Immature natural killer cell (primary cell): ENCODE results near the gene SGSM2. TPM values are rescaled to one million over a fixed set of nuclear protein-coding genes. Genes with fewer than 3 reads are reported as not detected.

Experiments used
- DNase-seq, 3 donors: peaks; one replicate each; pipeline ENCODE4 v3.0.0; 2022; ENCODE audit warnings: mixed read lengths in 1 of 3
- H3K27ac Mint-ChIP-seq, 6 donors: one replicate each; pipeline ENCODE4 v1.8.0; 2020; ENCODE audit warnings: mixed read lengths in 6 of 6, mild to moderate bottlenecking in 5 of 6, inconsistent platforms in 4 of 6, moderate library complexity in 3 of 6
- H3K27me3 Mint-ChIP-seq, 3 donors: one replicate each; pipeline ENCODE4 v1.8.0; 2020 to 2021; ENCODE audit warnings: low read depth in 3 of 3, mild to moderate bottlenecking in 3 of 3, mixed read lengths in 3 of 3, moderate library complexity in 3 of 3, inconsistent platforms in 1 of 3
- H3K36me3 Mint-ChIP-seq, 3 donors: one replicate each; pipeline ENCODE4 v1.8.0; 2020; ENCODE audit warnings: mixed read lengths in 3 of 3, inconsistent platforms in 2 of 3, mild to moderate bottlenecking in 2 of 3
- H3K4me1 Mint-ChIP-seq, 2 donors: one replicate each; pipeline ENCODE4 v1.8.0; 2020; ENCODE audit warnings: inconsistent platforms in 2 of 2, mild to moderate bottlenecking in 2 of 2, mixed read lengths in 2 of 2, moderate library complexity in 1 of 2
- H3K4me3 Mint-ChIP-seq, 5 donors: one replicate each; pipeline ENCODE4 v1.8.0; 2020; ENCODE audit warnings: mild to moderate bottlenecking in 5 of 5, mixed read lengths in 5 of 5, inconsistent platforms in 3 of 5, moderate library complexity in 3 of 5
- H3K9me3 Mint-ChIP-seq, 6 donors: one replicate each; pipeline ENCODE4 v1.8.0; 2020; ENCODE audit warnings: mild to moderate bottlenecking in 6 of 6, mixed read lengths in 6 of 6, inconsistent platforms in 4 of 6, moderate library complexity in 3 of 6
- polyA plus RNA-seq, 3 donors: library from polyadenylated mRNA; unstranded; fragments of 300-500 nt; fragmentation: Illumina TruSeq; gene quantifications; one replicate each; pipeline ENCODE4 v1.2.3, GENCODE V29; 2021

The SGSM2 gene
- polyA plus RNA-seq, 3 donors from 2014 or later, result 1.6 to 8.9 (median 3.3) TPM

DNA sequence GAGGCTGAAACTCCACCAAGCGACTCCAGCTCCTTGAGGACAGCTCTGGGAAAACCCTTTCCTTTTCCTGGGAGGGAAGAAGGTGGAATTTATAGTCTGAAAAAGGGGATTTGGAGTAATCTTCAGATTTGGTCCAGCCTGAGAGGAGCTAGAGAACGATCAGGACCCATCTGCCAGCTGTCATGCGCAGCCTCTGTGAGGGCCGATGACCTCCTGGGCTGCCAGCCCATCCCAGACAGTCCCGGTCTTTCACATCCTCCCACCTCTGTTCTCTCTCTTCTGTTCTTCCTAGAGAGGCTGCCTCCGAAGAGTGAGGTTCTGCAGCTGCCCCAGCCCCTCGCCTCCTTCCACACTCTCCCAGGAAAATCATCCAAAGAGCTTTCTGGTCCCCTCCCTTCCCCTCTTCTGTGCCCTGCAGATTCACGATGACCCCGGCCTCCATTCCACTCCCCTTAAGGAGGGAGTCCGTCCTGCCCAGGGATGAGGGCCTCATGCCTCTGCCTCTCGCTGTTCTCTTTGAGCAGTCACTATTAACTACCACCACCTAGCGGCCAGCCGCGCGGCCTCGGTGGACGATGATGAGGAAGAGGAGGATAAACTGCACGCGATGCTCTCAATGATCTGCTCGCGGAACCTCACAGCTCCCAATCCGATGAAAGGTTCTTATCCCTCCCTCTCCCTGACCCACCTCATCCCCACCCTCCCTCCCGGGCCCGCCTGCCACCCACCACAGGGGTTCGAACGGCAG is 29.6 kb downstream of the SGSM2 start:
- H3K4me3 Mint-ChIP-seq, result no peak overlapping the region
- no peaks in the 10 kb centered on the region for H3K9me3 Mint-ChIP-seq
- no peak overlapping the region for H3K27ac Mint-ChIP-seq
- DNase-seq, result no peak
- no peaks in the 10 kb centered on the region for H3K4me1 Mint-ChIP-seq
- peaks cover 0 to 4% (median 0%) of the 10 kb centered on the region in 3 donors for H3K27me3 Mint-ChIP-seq
- H3K36me3 Mint-ChIP-seq, result no peaks in the 10 kb centered on the region

DNA sequence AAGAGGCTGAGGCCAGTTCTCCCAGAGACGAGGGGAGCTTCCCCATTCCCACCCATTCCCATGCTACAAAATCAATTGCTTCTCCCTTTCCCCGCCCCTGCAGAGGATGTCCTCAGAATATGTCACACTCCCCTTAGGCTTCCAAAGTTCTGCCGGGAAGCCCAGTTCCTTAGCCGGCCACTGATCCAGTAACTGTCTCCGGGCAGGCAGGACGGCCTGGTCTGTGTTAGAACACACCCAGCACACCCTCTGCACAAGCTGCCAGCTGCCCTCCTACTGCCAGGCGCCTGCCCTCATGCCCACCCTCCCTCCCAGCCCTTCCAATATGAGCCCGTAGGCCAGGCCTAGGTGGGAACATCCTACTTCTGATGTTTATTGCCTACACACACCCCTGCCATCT is 31.1 kb downstream of the SGSM2 start:
- H3K27ac Mint-ChIP-seq, result no peak overlapping the region
- H3K9me3 Mint-ChIP-seq, result no peaks in the 10 kb centered on the region
- H3K27me3 Mint-ChIP-seq, result peaks cover 0 to 3% (median 0%) of the 10 kb centered on the region in 3 donors
- H3K4me3 Mint-ChIP-seq, result no peak overlapping the region
- H3K4me1 Mint-ChIP-seq, result no peaks in the 10 kb centered on the region
- no peak for DNase-seq
- H3K36me3 Mint-ChIP-seq, result peaks cover 0 to 3% (median 0%) of the 10 kb centered on the region in 3 donors

DNA sequence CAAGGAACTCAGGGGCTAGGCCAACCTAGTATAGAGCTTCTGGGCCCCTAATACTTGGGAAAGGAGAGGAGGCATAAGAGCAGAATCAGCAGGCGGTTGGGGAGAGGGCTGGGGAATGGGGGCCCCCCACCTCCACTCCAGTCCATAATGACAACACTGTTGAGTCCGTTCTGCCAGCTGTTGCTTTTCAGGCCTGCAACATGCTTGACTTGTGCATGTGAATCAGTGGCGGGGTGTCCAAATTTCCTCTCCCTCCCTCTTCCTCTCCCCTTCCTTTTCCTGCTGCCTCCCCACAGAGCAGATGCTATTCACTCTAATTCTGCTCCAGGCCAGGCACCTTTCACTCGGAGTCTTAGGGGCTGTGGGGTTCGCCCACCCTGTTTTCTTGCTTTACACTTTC is 31.7 kb downstream of the SGSM2 start:
- H3K27me3 Mint-ChIP-seq, result peaks cover 0 to 3% (median 0%) of the 10 kb centered on the region in 3 donors
- DNase-seq, result no peak
- H3K4me3 Mint-ChIP-seq, result no peak overlapping the region
- H3K27ac Mint-ChIP-seq, result no peak overlapping the region
- no peaks in the 10 kb centered on the region for H3K4me1 Mint-ChIP-seq
- H3K36me3 Mint-ChIP-seq, result peaks cover 0 to 3% (median 0%) of the 10 kb centered on the region in 3 donors
- H3K9me3 Mint-ChIP-seq, result no peaks in the 10 kb centered on the region

DNA sequence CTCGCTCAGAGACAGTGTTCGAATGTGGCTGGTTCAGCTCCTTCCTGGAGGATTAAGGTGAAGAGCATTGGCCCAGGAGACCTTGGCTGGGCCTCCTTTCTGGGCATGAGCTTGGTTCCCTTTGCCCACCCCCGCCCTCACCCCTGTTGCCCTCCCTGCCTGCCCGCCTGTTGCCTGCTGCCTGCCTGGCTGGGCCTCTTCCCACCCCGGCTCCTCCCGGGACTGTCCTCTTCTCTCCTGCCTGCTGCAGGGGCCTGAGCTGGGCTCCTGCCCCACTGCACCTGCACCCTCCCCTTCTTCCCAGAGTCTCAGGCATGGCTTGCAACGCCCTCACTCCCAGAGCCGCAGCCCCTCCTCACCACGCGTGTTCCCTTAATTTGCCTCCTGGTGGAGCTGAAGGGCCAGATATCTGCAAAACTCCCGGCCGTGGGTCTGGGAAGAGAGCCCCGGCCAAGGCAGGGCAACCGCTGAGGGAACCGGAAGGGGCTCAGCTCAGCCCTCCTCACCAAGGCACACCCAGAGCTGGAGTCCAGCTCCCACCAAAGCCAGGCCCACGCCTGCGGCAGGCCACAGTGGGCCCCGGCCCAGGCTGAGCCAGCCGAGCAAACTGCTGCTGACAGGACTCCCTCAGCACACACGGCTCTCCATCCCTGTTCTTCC is 32.4 kb downstream of the SGSM2 start:
- Mint-ChIP-seq H3K4me1 (no peaks in the 10 kb centered on the region), H3K9me3 (no peaks in the 10 kb centered on the region), H3K27ac (no peak overlapping the region), H3K4me3 (no peak overlapping the region), H3K27me3 (peaks cover 0 to 3% (median 0%) of the 10 kb centered on the region in 3 donors), H3K36me3 (peaks cover 0 to 3% (median 0%) of the 10 kb centered on the region in 3 donors)
- DNase-seq, result no peak

DNA sequence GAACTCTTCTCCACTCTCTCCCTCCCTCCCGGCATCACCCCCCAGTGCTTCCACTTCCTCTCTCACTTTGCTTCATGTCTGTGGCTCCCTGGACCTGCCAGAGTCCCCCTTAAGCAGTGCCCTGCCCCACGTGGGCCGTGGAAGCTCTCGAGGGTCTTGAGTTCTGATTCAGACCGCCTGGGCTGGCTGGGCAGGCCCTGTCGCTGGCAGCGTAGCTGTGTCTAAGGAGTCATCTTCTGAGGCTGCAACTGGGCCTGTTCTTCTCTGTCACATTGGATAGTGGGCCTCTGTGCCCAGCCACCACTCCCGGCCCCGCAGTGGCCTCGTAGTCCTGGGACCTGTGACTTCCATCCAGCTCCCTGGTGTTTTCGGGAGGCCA is 32.9 kb downstream of the SGSM2 start:
- DNase-seq, result no peak
- Mint-ChIP-seq H3K36me3 (peaks cover 0 to 3% (median 3%) of the 10 kb centered on the region in 3 donors), H3K4me3 (no peak overlapping the region), H3K27ac (no peak overlapping the region), H3K9me3 (no peaks in the 10 kb centered on the region), H3K4me1 (no peaks in the 10 kb centered on the region), H3K27me3 (peaks cover 0 to 3% (median 0%) of the 10 kb centered on the region in 3 donors)

DNA sequence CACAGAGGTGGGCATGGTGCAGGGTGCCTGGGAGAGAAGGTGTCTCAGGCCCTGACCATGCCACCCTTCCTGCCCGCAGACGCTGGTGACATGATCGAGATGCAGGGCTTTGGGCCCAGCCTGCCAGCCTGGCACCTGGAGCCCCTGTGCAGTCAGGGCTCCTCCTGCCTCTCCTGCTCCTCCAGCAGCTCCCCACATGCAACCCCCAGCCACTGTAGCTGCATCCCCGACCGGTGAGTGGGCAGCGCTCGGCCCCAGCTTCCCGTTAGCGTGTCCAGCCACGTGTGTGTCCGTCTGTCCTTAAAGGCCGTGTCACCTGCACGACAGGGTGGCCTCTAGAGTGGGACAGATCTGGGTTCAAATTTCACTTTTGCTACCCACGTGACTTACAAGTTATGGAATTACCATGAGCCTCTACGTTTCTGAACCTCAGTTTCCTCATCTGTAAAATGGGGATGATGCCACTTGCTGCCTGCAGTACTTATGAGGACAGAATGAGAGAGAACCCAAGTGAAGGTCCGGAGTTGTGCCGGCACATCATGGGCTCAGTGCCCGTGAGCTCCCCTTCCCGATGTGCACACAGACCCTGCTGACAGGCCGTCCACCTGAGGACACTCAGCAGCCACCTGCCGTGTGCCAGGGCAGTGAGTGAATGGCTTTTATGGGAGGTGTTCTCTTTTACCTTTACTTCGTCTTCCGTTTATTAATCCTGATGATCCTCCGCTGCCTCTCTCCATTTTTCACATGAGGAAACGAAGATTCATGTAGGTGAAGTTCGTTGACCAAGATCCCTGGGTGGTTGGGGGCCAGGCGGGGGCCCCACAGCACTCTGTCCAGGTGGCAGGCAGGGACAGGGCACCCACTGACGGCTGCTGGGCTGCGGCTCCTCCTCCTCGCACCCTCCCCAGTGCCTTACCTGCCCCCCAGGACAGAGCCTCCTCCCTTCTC is 34.2 kb downstream of the SGSM2 start:
- Mint-ChIP-seq H3K4me3 (no peak overlapping the region), H3K4me1 (no peaks in the 10 kb centered on the region), H3K9me3 (no peaks in the 10 kb centered on the region), H3K27me3 (peaks cover 0 to 3% (median 0%) of the 10 kb centered on the region in 3 donors), H3K36me3 (peaks cover 0 to 3% (median 3%) of the 10 kb centered on the region in 3 donors), H3K27ac (no peak overlapping the region)
- no peak for DNase-seq

DNA sequence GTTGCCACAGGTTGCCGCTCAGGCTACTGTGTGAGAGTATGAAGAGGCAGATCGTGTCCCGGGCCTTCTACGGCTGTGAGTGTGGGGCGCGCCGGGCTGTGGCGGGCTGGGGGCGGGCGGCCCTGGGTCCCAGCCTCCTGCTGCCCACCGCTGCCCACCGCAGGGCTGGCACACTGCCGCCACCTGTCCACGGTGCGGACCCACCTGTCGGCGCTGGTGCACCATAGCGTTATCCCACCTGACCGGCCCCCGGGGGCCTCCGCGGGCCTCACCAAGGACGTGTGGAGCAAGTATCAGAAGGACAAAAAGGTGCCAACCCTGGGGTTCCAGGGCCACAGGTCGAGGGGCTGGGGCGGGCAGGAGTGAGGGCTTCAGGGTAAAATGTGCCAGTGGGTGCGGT is 34.9 kb downstream of the SGSM2 start:
- H3K9me3 Mint-ChIP-seq, result no peaks in the 10 kb centered on the region
- peaks cover 0 to 3% (median 3%) of the 10 kb centered on the region in 3 donors for H3K36me3 Mint-ChIP-seq
- no peak overlapping the region for H3K27ac Mint-ChIP-seq
- H3K4me3 Mint-ChIP-seq, result no peak overlapping the region
- H3K4me1 Mint-ChIP-seq, result no peaks in the 10 kb centered on the region
- no peak for DNase-seq
- H3K27me3 Mint-ChIP-seq, result peaks cover 0 to 3% (median 0%) of the 10 kb centered on the region in 3 donors

DNA sequence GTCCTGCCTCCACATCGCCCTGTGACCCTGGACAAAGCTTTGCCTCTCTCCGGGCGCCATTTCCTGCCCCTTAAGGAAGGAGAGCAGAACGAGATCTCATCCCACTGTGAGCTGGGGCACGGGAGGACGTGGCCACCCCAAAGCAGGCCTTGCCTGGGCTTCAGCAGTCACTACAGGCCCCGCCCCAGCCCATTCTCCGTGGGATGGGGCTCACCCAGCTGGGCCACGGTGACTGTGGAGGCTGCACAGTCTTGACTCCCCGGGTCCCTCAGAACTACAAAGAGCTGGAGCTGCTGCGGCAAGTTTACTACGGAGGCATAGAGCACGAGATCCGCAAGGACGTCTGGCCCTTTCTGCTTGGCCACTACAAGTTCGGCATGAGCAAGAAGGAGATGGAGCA is 35.4 kb downstream of the SGSM2 start:
- Mint-ChIP-seq H3K4me3 (no peak overlapping the region), H3K36me3 (peaks cover 0 to 3% (median 3%) of the 10 kb centered on the region in 3 donors), H3K27ac (no peak overlapping the region), H3K4me1 (no peaks in the 10 kb centered on the region), H3K9me3 (no peaks in the 10 kb centered on the region), H3K27me3 (peaks cover 0 to 3% (median 0%) of the 10 kb centered on the region in 3 donors)
- no peak for DNase-seq

DNA sequence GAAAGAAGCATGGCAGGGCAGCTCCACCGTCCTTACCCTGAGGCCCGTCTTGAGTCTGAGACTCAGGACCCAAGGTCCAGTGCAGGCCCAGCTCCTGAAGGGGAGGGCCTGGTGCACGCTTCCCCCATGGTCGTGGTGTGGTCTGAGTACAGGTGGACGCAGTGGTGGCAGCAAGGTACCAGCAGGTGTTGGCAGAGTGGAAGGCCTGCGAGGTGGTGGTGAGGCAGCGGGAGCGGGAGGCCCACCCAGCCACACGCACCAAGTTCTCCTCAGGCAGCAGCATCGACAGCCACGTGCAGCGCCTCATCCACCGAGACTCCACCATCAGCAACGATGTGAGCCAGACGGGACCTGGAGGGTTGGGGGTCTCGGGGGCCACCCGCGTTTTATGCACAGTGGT is 35.9 kb downstream of the SGSM2 start:
- DNase-seq, result no peak
- Mint-ChIP-seq H3K9me3 (no peaks in the 10 kb centered on the region), H3K27me3 (peaks cover 0 to 3% (median 0%) of the 10 kb centered on the region in 3 donors), H3K27ac (no peak overlapping the region), H3K36me3 (peaks cover 0 to 3% (median 3%) of the 10 kb centered on the region in 3 donors), H3K4me1 (no peaks in the 10 kb centered on the region), H3K4me3 (no peak overlapping the region)

DNA sequence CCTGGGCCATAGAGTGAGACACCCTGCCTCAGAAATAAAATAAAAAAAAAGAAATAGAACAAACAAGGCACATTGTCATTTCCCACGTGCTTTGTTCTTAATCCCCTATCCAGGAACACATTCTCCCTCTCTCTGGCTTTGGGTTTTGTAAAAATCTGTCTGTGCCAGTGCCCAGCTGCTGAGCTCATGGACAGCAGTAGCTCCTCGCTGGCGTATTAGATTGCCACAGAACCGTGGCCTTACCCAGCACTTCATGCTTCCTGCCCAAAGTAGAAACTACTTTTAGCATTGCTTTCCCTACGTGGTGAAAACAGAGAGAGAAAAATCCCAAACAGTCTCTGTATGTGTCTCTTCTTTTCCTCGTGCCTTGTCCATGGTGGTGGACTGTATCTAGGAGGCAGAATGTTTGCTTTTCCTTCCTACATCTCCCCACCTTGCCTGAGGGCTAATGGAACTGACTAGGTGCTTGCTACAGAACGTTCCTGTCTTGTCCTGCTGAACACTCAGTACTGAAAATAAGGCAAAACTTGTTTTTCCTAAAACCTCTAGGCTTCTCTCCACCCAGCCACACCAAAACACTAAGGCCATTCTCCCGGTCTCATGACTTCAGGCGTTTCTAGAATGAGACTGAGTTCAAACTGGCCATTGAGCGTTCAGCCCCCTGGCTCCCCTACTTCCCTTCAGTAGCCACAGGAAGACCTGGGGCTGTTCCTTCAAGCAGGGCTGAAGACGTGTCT is 37.4 kb downstream of the SGSM2 start:
- Mint-ChIP-seq H3K9me3 (no peaks in the 10 kb centered on the region), H3K36me3 (peaks cover 0 to 3% (median 3%) of the 10 kb centered on the region in 3 donors), H3K27ac (peak overlapping the region in 2 of 6 donors; percentile 40 to 76), H3K27me3 (peaks cover 0 to 1% (median 0%) of the 10 kb centered on the region in 3 donors), H3K4me1 (no peaks in the 10 kb centered on the region), H3K4me3 (no peak overlapping the region)
- DNase-seq, result no peak

DNA sequence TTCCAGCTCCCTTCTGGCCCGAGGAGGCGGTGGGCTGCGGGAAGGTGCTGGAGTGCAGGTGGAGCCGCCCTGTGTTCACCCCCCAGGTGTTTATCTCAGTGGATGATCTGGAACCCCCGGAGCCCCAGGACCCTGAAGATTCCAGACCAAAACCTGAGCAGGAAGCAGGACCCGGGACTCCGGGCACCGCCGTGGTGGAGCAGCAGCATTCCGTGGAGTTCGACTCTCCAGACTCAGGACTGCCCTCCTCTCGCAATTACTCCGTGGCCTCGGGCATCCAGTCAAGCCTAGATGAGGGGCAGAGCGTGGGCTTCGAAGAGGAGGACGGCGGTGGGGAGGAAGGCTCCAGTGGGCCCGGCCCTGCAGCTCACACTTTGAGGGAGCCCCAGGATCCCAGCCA is 38.1 kb downstream of the SGSM2 start:
- Mint-ChIP-seq H3K4me3 (no peak overlapping the region), H3K27me3 (peaks cover 0 to 1% (median 0%) of the 10 kb centered on the region in 3 donors), H3K9me3 (no peaks in the 10 kb centered on the region), H3K36me3 (peaks cover 0 to 3% (median 3%) of the 10 kb centered on the region in 3 donors), H3K27ac (no peak overlapping the region), H3K4me1 (no peaks in the 10 kb centered on the region)
- DNase-seq, result no peak

DNA sequence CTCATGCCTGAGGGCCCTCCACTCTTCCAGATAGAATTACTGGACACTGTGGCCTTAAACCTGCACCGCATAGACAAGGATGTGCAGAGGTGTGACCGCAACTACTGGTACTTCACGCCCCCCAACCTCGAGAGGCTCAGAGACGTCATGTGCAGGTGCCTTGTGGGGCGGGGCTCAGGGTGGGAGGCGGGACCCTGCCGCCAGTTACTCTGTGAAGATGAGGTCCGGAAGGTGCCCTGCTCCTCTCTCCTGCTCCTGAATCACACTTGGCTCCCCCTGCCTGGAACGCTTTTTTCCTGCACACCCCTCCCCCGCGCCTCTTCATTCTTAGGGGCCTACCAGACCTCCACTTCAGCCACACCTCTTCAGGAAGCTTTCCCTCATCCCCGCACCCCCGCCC is 38.8 kb downstream of the SGSM2 start:
- Mint-ChIP-seq H3K4me1 (no peaks in the 10 kb centered on the region), H3K9me3 (no peaks in the 10 kb centered on the region), H3K27me3 (peaks cover 0 to 1% (median 0%) of the 10 kb centered on the region in 3 donors), H3K36me3 (peaks cover 0 to 3% (median 3%) of the 10 kb centered on the region in 3 donors), H3K27ac (no peak overlapping the region), H3K4me3 (no peak overlapping the region)
- no peak for DNase-seq

DNA sequence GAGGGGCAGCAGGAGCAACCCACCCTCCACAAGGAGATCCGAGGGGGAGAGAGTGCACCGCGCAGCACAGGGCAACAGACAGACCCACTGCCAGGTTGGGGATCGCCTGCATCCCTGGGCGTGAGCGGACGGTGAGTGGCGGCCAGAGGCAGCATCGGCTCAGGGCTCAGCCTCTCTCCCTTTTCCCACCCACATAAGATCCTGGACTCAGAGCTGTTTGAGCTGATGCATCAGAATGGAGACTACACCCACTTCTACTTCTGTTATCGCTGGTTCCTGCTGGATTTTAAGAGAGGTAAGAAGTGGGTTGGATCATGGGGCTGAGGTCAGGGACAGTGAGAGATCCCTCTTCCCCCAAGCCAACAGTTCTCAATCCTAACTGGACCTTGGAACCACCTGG is 40.4 kb downstream of the SGSM2 start:
- H3K9me3 Mint-ChIP-seq, result no peaks in the 10 kb centered on the region
- DNase-seq, result no peak
- H3K4me3 Mint-ChIP-seq, result no peak overlapping the region
- H3K27me3 Mint-ChIP-seq, result no peaks in the 10 kb centered on the region
- peaks cover 0 to 2% of the 10 kb centered on the region in 2 donors for H3K4me1 Mint-ChIP-seq
- peak overlapping the region in 1 of 6 donors; percentile 17 for H3K27ac Mint-ChIP-seq
- H3K36me3 Mint-ChIP-seq, result peaks cover 0 to 3% (median 3%) of the 10 kb centered on the region in 3 donors
